ENCODE data around the gene CYTH2.

DNA sequence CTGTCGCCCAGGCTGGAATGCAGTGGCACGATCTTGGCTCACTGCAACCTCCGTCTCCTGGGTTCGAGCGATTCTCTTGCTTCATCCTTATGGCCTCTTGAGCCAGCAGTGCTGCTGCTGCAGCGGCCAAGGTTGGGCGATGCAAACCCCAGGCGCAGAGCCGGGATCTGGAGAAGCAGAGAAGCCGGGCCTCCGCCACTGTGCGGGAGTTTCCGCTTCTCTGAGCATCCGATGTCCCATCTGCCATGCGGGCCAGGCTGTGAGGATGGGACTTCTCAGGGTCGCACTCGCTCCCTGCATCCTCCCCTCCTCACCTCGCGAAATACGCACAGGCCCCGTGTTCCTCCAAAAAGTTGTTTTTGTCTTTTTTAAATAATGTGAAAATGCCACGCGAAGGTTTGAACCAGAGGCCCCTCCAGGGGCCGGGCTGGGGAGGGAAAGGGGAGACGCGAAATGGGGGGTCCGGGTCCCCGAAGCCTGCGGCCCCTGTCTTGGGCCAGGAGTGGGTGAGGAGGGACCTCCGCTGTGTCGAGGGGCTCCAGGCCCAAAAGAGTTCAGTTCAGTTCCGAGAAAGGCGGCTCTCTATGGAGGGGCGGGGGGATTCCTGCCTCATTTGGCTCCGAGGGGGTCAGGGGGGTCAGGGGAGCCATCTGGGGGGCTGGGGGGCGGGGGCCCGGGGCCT, 15.9 kb downstream of the CYTH2 start:
- no peak for TF ChIP-seq FOSL1 (IDR thresholded peaks at IDR 0.05; ENCODE audit: insufficient read depth, low read depth, low read length)
- TF ChIP-seq, protein P1, sequence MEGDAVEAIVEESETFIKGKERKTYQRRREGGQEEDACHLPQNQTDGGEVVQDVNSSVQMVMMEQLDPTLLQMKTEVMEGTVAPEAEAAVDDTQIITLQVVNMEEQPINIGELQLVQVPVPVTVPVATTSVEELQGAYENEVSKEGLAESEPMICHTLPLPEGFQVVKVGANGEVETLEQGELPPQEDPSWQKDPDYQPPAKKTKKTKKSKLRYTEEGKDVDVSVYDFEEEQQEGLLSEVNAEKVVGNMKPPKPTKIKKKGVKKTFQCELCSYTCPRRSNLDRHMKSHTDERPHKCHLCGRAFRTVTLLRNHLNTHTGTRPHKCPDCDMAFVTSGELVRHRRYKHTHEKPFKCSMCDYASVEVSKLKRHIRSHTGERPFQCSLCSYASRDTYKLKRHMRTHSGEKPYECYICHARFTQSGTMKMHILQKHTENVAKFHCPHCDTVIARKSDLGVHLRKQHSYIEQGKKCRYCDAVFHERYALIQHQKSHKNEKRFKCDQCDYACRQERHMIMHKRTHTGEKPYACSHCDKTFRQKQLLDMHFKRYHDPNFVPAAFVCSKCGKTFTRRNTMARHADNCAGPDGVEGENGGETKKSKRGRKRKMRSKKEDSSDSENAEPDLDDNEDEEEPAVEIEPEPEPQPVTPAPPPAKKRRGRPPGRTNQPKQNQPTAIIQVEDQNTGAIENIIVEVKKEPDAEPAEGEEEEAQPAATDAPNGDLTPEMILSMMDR (IDR thresholded peaks at IDR 0.05; ENCODE audit: control extremely low read depth in 1 of 3, insufficient read depth in 1 of 3, low read depth in 1 of 3, low read length in 3 of 3): no peak
